Keratinocyte (primary cell): ENCODE measurements around the gene PTPRR. TPM values are rescaled to one million over a fixed set of nuclear protein-coding genes. Genes with fewer than 3 reads are reported as not detected.

Experiments
- DNase-seq: peaks from one replicate; pipeline ENCODE4 v3.0.0-alpha.2; 2011; ENCODE audit warnings: low read depth, missing footprints, low spot score
- FAIRE-seq: peaks from 2 replicates; lab custom pipeline; 2011; peaks lifted over from hg19 to GRCh38; lab: Jason Lieb, UNC
- H2AFZ ChIP-seq: 2 replicates; pipeline ENCODE4 v1.6.0; 2012; ENCODE audit warnings: low read length, control low read depth, inconsistent platforms; ENCODE audit not compliant: control insufficient read depth
- H3K27ac ChIP-seq: 2 replicates; pipeline ENCODE4 v1.5.1; 2011; ENCODE audit warnings: low read length; ENCODE audit not compliant: control insufficient read depth, insufficient read depth
- H3K27me3 ChIP-seq: 3 replicates; pipeline ENCODE4 v1.6.0; 2011; ENCODE audit warnings: low read length; ENCODE audit not compliant: control insufficient read depth, insufficient read depth; ENCODE audit errors: extremely low read depth
- H3K36me3 ChIP-seq, 2 experiments: 2 replicates in 1 of 2; 3 replicates in 1 of 2; pipeline ENCODE4 v1.5.1; 2011; ENCODE audit warnings: low read length in 2 of 2, mild to moderate bottlenecking in 1 of 2; ENCODE audit not compliant: control insufficient read depth in 2 of 2, insufficient read depth in 2 of 2; ENCODE audit errors: extremely low read depth in 1 of 2
- H3K4me1 ChIP-seq: 3 replicates; pipeline ENCODE4 v1.5.1; 2011; ENCODE audit warnings: low read length; ENCODE audit not compliant: control insufficient read depth, insufficient read depth; ENCODE audit errors: extremely low read depth
- H3K4me2 ChIP-seq: 3 replicates; pipeline ENCODE4 v1.6.0; 2011; ENCODE audit warnings: low read depth, low read length; ENCODE audit not compliant: control insufficient read depth, insufficient read depth; ENCODE audit errors: extremely low read depth
- H3K4me3 ChIP-seq, 3 experiments: fragments of 200-600 bp in 1 of 3; sonication (generic) in 1 of 3; 2 replicates in 2 of 3; 3 replicates in 1 of 3; pipeline ENCODE4 v1.5.1; 2011 to 2016; ENCODE audit warnings: low read length in 3 of 3, mild to moderate bottlenecking in 3 of 3, control low read depth in 2 of 3, inconsistent platforms in 1 of 3, low read depth in 1 of 3, mixed read lengths in 1 of 3, mixed run types in 1 of 3, moderate library complexity in 1 of 3; ENCODE audit not compliant: control insufficient read depth in 2 of 3, insufficient read depth in 2 of 3; ENCODE audit errors: extremely low read depth in 1 of 3
- H3K79me2 ChIP-seq: 2 replicates; pipeline ENCODE4 v1.6.0; 2012; ENCODE audit warnings: low read length; ENCODE audit not compliant: control insufficient read depth, insufficient read depth
- H3K9ac ChIP-seq: 3 replicates; pipeline ENCODE4 v1.6.0; 2011; ENCODE audit warnings: low read length; ENCODE audit not compliant: control insufficient read depth, insufficient read depth; ENCODE audit errors: extremely low read depth
- H3K9me1 ChIP-seq: 3 replicates; pipeline ENCODE4 v1.6.0; 2011; ENCODE audit warnings: low read length; ENCODE audit not compliant: control insufficient read depth, insufficient read depth; ENCODE audit errors: extremely low read depth
- H3K9me3 ChIP-seq: 2 replicates; pipeline ENCODE4 v1.5.1; 2012; ENCODE audit warnings: low read depth, low read length; ENCODE audit not compliant: control insufficient read depth
- H4K20me1 ChIP-seq: 3 replicates; pipeline ENCODE4 v1.6.0; 2011; ENCODE audit warnings: low read length; ENCODE audit not compliant: control insufficient read depth, insufficient read depth; ENCODE audit errors: extremely low read depth
- CTCF ChIP-seq, 3 experiments: IDR thresholded peaks in 1 of 3; conservative IDR thresholded peaks in 1 of 3; optimal IDR thresholded peaks in 1 of 3; 2 replicates in 2 of 3; 3 replicates in 1 of 3; pipeline versions ENCODE3 to v1.5.1; 2011; ENCODE audit warnings: low read length in 3 of 3, mild to moderate bottlenecking in 3 of 3, moderate library complexity in 2 of 3, control low read depth in 1 of 3, inconsistent platforms in 1 of 3; ENCODE audit not compliant: insufficient read depth in 2 of 3; ENCODE audit errors: extremely low read depth in 1 of 3
- EZH2 ChIP-seq: IDR thresholded peaks from one replicate; pipeline ENCODE4 v1.6.1; 2012; ENCODE audit warnings: inconsistent platforms, mild to moderate bottlenecking, low read length, moderate library complexity
- dilution Hi-C: fragments of 300-500 bp; cut with MboI; formaldehyde crosslinking; loops from one replicate; pipeline ENCODE4 v1.7.0; 2020; ENCODE audit warnings: low sequenced_read_pairs; ENCODE audit not compliant: extremely low pct_ligation_motif_present
- polyA plus RNA-seq, 5 experiments: library from polyadenylated mRNA; depleted of rRNA in 3 of 5; stranded (reverse) in 3 of 5; stranded (forward) in 1 of 5; unstranded in 1 of 5; fragments of >200 nt; gene quantifications; 1 replicate in 1 of 5; 2 replicates in 3 of 5; 3 replicates in 1 of 5; pipeline versions ENCODE4 v1.2.1 to v1.2.3, GENCODE V29; 2011 to 2012; ENCODE audit warnings: missing spikeins in 2 of 5, low read depth in 1 of 5, low replicate concordance in 1 of 5

The PTPRR gene
- polyA plus RNA-seq, 1 donor (not counting 4 experiments of a cell fraction or from before 2014, with no cell fraction given), result 3.1 TPM

- Histone ChIP-seq H3K4me1 (no peaks in the 10 kb centered on the region), H2AFZ (no peak overlapping the region), H4K20me1 (no peaks in the 10 kb centered on the region), H3K36me3 (no peaks in the 10 kb centered on the region), H3K9me3 (no peaks in the 10 kb centered on the region), H3K4me2 (no peak overlapping the region), H3K9ac (no peak overlapping the region), H3K4me3 (no peak overlapping the region), H3K27me3 (no peaks in the 10 kb centered on the region), H3K79me2 (no peaks in the 10 kb centered on the region), H3K27ac (no peak overlapping the region), H3K9me1 (no peaks in the 10 kb centered on the region)
- no peak for TF ChIP-seq EZH2
- no peak for TF ChIP-seq CTCF (optimal IDR thresholded peaks at IDR 0.05 in 1 of 3, IDR thresholded peaks at IDR 0.05 in 1 of 3, conservative IDR thresholded peaks at IDR 0.05 in 1 of 3; ENCODE audit: extremely low read depth in 1 of 3, insufficient read depth in 2 of 3, low read length in 3 of 3)
- FAIRE-seq (no peak), DNase-seq (no peak)
- dilution Hi-C loops, result no loop called here
Measured at GRCh38 chr12:70722584-70723343, 197.8 kb downstream of the PTPRR start.

GRCh38 chr12:70721656-70722357, 198.7 kb downstream of the PTPRR start:
- no peak for DNase-seq
- no peaks in the 10 kb centered on the region for H3K9me1 ChIP-seq
- no peaks in the 10 kb centered on the region for H3K4me1 ChIP-seq
- FAIRE-seq, result no peak
- H3K4me3 ChIP-seq, result no peak overlapping the region
- dilution Hi-C loops, result no loop called here
- H2AFZ ChIP-seq, result no peak overlapping the region
- no peaks in the 10 kb centered on the region for H3K79me2 ChIP-seq
- H3K9me3 ChIP-seq, result no peaks in the 10 kb centered on the region
- H3K27me3 ChIP-seq, result no peaks in the 10 kb centered on the region
- H3K36me3 ChIP-seq, result no peaks in the 10 kb centered on the region
- H3K27ac ChIP-seq, result no peak overlapping the region
- no peak overlapping the region for H3K4me2 ChIP-seq
- no peaks in the 10 kb centered on the region for H4K20me1 ChIP-seq
- TF ChIP-seq EZH2 (no peak), CTCF (optimal IDR thresholded peaks at IDR 0.05 in 1 of 3, IDR thresholded peaks at IDR 0.05 in 1 of 3, conservative IDR thresholded peaks at IDR 0.05 in 1 of 3; ENCODE audit: extremely low read depth in 1 of 3, insufficient read depth in 2 of 3, low read length in 3 of 3) (no peak)
- H3K9ac ChIP-seq, result no peak overlapping the region
